Measurements from ENCODE around the gene MLXIPL. TPM values are rescaled to one million over a fixed set of nuclear protein-coding genes. Genes with fewer than 3 reads are reported as not detected.

Gene MLXIPL
- total RNA-seq, 1 experiment from 2014 or later = 6.1 TPM

GRCh38 chr7:73671322-73671661, 47.0 kb upstream of the MLXIPL start:
- Histone ChIP-seq H2BK12ac (ENCODE audit: insufficient read length, low read depth, low read length) (no peak overlapping the region), H3K4me2 (ENCODE audit: insufficient read depth, insufficient read length, low read length) (no peak overlapping the region), H3K27ac (ENCODE audit: insufficient read length, low read depth, low read length) (no peak overlapping the region), H4K8ac (replicated peaks; ENCODE audit: insufficient read length, low read depth, low read length) (no peak overlapping the region), H3T11ph (ENCODE audit: low read length) (no peak overlapping the region), H3K27me3 (ENCODE audit: insufficient read depth, low read length) (no peaks in the 10 kb centered on the region), H2BK5ac (ENCODE audit: insufficient read length, low read length) (no peak overlapping the region), H2AFZ (ENCODE audit: low read length) (no peak overlapping the region), H2AK5ac (ENCODE audit: insufficient read length, low read length) (no peak overlapping the region), H3K79me2 (ENCODE audit: insufficient read depth, low read length) (no peaks in the 10 kb centered on the region), H2BK20ac (ENCODE audit: low read depth, low read length, poor library complexity, severe bottlenecking) (no peak overlapping the region), H4K20me1 (ENCODE audit: control insufficient read depth, insufficient read depth, insufficient read length) (no peaks in the 10 kb centered on the region), H3K9me3 (ENCODE audit: control insufficient read depth, low read depth, low read length) (no peaks in the 10 kb centered on the region), H2BK15ac (ENCODE audit: low read depth, low read length) (no peak overlapping the region), H3K56ac (ENCODE audit: insufficient read length, low read depth, low read length) (no peak overlapping the region), H4K5ac (ENCODE audit: insufficient read length, low read depth, low read length) (no peak overlapping the region), H3K9ac (ENCODE audit: extremely low read depth, insufficient read length, low read length) (no peak overlapping the region), H2BK120ac (ENCODE audit: low read depth, low read length, poor library complexity, severe bottlenecking) (no peak overlapping the region), H3K4ac (ENCODE audit: low read depth, low read length) (no peak overlapping the region), H3K14ac (ENCODE audit: insufficient read depth, low read length) (no peak overlapping the region), H3K23ac (ENCODE audit: insufficient read length, low read depth, low read length) (no peak overlapping the region), H4K91ac (ENCODE audit: insufficient read length, low read depth, low read length) (no peak overlapping the region), H3K18ac (ENCODE audit: insufficient read length, low read depth, low read length) (no peak overlapping the region), H3K4me1 (ENCODE audit: insufficient read depth, low read length) (no peaks in the 10 kb centered on the region), H3K23me2 (ENCODE audit: insufficient read length, low read depth, low read length, poor library complexity, severe bottlenecking) (peaks cover 10% of the 10 kb centered on the region), H3K79me1 (ENCODE audit: insufficient read depth, low read depth, low read length, poor library complexity, severe bottlenecking) (no peaks in the 10 kb centered on the region)
- DNase-seq = no peak
- Mint-ChIP-seq H3K4me3 (no peak overlapping the region), H3K27ac (no peak overlapping the region), H3K4me1 (peaks cover 6 to 26% of the 10 kb centered on the region in 2 experiments), H3K27me3 (ENCODE audit: low read depth) (peaks cover 14% of the 10 kb centered on the region), H3K36me3 (ENCODE audit: insufficient read depth in 1 of 3, low read depth in 3 of 3) (peaks cover 0 to 7% (median 4%) of the 10 kb centered on the region in 3 experiments; a peak in 3 of 7 replicates), H3K9me3 (no peaks in the 10 kb centered on the region)
- no peak for TF ChIP-seq CTCF (conservative IDR thresholded peaks at IDR 0.05)
- no CpG with 5 or more reads among the region's 12 CpGs for whole genome bisulfite sequencing (ENCODE audit: extremely low coverage, insufficient read length, low lambda C conversion rate)

All from H9 (cell line).